ENCODE measurements around the gene FOXF1. TPM values are rescaled to one million over a fixed set of nuclear protein-coding genes. Genes with fewer than 3 reads are reported as not detected.

FOXF1 gene
- total RNA-seq, 4 donors from 2014 or later = 0.29 to 4.9 (median 2.0) TPM

DNA sequence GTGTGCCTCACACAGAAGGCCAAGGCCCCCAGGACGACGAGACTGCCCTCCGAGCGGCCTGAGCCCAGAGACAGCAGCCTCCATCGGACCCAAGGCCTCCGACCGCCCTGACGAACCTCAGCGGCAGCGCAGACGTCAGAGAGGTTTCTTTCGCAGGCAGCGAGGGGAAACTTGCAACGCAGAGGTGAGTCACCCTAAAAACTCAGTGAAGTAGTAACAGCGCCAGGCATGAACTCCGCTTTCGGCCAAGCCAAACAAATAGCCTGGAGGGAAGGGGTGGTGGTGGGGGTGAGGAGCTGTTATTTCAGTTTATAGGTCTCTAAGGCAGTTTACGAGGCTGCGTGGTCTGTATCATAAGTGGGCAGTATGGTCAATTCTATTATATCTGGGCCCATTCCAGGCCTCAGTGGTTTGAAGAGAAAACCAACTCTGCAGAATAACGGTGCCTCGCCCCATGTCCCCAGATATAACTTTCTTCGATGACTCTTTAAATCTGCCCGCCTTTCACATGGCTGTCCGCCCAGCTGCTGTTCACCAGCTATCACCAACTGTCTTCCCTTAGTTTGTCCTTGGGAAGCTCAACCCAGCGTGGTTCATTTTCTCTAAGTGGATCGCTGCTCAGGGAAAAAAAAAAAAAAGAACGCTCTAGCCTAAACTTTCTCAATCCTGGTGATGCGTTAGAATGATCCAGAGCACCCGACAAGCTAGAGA is 43.5 kb upstream of the FOXF1 start:
- TF ChIP-seq, protein P1, sequence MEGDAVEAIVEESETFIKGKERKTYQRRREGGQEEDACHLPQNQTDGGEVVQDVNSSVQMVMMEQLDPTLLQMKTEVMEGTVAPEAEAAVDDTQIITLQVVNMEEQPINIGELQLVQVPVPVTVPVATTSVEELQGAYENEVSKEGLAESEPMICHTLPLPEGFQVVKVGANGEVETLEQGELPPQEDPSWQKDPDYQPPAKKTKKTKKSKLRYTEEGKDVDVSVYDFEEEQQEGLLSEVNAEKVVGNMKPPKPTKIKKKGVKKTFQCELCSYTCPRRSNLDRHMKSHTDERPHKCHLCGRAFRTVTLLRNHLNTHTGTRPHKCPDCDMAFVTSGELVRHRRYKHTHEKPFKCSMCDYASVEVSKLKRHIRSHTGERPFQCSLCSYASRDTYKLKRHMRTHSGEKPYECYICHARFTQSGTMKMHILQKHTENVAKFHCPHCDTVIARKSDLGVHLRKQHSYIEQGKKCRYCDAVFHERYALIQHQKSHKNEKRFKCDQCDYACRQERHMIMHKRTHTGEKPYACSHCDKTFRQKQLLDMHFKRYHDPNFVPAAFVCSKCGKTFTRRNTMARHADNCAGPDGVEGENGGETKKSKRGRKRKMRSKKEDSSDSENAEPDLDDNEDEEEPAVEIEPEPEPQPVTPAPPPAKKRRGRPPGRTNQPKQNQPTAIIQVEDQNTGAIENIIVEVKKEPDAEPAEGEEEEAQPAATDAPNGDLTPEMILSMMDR (IDR thresholded peaks at IDR 0.05) = no peak
- no peak for TF ChIP-seq POLR2A (IDR thresholded peaks at IDR 0.05)
- Histone ChIP-seq H3K36me3 (no peaks in the 10 kb centered on the region), H3K9me3 (no peaks in the 10 kb centered on the region), H3K4me1 (no peaks in the 10 kb centered on the region), H3K27me3 (no peaks in the 10 kb centered on the region), H3K27ac (no peak overlapping the region), H3K4me3 (no peak overlapping the region)
- intact Hi-C loops (cut with DNase I; ENCODE audit: low total_unique reads) = no loop called here
- DNase-seq = no peak

GRCh38 chr16:86467490-86467889 is 42.8 kb upstream of the FOXF1 start:
- no peak overlapping the region for H3K27ac ChIP-seq
- no peaks in the 10 kb centered on the region for H3K27me3 ChIP-seq
- TF ChIP-seq, protein P1 (IDR thresholded peaks at IDR 0.05) = no peak
- TF ChIP-seq POLR2A (IDR thresholded peaks at IDR 0.05) = no peak
- no peaks in the 10 kb centered on the region for H3K9me3 ChIP-seq
- intact Hi-C loops (cut with DNase I; ENCODE audit: low total_unique reads) = no loop called here
- DNase-seq = no peak
- no peak overlapping the region for H3K4me3 ChIP-seq
- H3K36me3 ChIP-seq = no peaks in the 10 kb centered on the region
- no peaks in the 10 kb centered on the region for H3K4me1 ChIP-seq

DNA sequence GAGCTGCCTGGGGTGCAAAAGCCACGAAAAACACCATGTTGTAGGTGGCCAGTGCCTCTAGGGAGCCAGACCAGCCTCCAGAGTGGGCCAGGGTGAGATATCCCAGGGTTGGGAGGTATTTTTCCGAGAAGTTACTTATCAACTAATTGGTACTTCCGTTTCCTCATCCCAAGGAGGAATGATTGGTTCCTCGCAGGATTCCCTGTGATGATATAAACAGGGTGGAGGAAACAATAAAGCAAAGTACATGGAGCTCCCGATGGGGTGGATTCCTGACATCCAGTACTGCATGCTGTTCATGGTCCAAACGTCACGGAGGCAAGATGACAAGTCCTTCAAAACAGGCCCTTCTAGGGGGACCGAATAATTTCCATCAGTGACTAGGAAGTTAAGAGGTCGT is 39.4 kb upstream of the FOXF1 start:
- TF ChIP-seq, protein P1 (IDR thresholded peaks at IDR 0.05) = no peak
- no peak for TF ChIP-seq POLR2A (IDR thresholded peaks at IDR 0.05)
- no peaks in the 10 kb centered on the region for H3K4me1 ChIP-seq
- intact Hi-C loops (cut with DNase I; ENCODE audit: low total_unique reads) = no loop called here

GRCh38 chr16:86471896-86472295 is 38.4 kb upstream of the FOXF1 start:
- Histone ChIP-seq H3K4me3 (no peak overlapping the region), H3K27me3 (peaks cover 0 to under 1% of the 10 kb centered on the region in 2 donors), H3K36me3 (no peaks in the 10 kb centered on the region), H3K27ac (no peak overlapping the region), H3K4me1 (no peaks in the 10 kb centered on the region), H3K9me3 (no peaks in the 10 kb centered on the region)
- intact Hi-C loops (cut with DNase I; ENCODE audit: low total_unique reads) = no loop called here
- TF ChIP-seq, protein P1 (IDR thresholded peaks at IDR 0.05) = no peak
- no peak for TF ChIP-seq POLR2A (IDR thresholded peaks at IDR 0.05)
- DNase-seq = no peak

More for the DNA sequence above, 39.4 kb upstream of the FOXF1 start:
- Histone ChIP-seq H3K27ac (no peak overlapping the region), H3K36me3 (no peaks in the 10 kb centered on the region), H3K4me3 (no peak overlapping the region), H3K9me3 (no peaks in the 10 kb centered on the region), H3K27me3 (no peaks in the 10 kb centered on the region)
- DNase-seq = no peak

GRCh38 chr16:86472366-86472765 is 38.0 kb upstream of the FOXF1 start:
- H3K27me3 ChIP-seq = peaks cover 0 to 5% of the 10 kb centered on the region in 2 donors
- no peak for TF ChIP-seq POLR2A (IDR thresholded peaks at IDR 0.05)
- TF ChIP-seq, protein P1 (IDR thresholded peaks at IDR 0.05) = no peak
- no peak overlapping the region for H3K4me3 ChIP-seq
- H3K4me1 ChIP-seq = no peaks in the 10 kb centered on the region
- H3K27ac ChIP-seq = no peak overlapping the region
- no peaks in the 10 kb centered on the region for H3K9me3 ChIP-seq
- H3K36me3 ChIP-seq = no peaks in the 10 kb centered on the region
- DNase-seq = no peak
- intact Hi-C loops (cut with DNase I; ENCODE audit: low total_unique reads) = no loop called here

Data from uterus (tissue), 4 donors.